GM18502 (cell line): ENCODE results near the gene NUDT15.
"Not testable (repeated sequence)": the region's sequence is repeated elsewhere in the genome, so short reads cannot be mapped to it uniquely, and the experiment has no call there.

Experiments
- ATAC-seq: cut with Tn5 transposase; IDR thresholded peaks from one replicate; pipeline ENCODE4 v1.9.1; 2021; ENCODE audit warnings: mild to moderate bottlenecking; ENCODE audit not compliant: unreplicated experiment, poor library complexity

The NUDT15 gene

GRCh38 chr13:48037346-48038173 is at the start of gene NUDT15:
NUDT15 (plus strand) TSS chr13:48037726; CDS start chr13:48037747, 21 bp downstream.
- peak; percentile 93 for ATAC-seq

GRCh38 chr13:47990427-47990826 is 47.1 kb upstream of the NUDT15 start:
- no peak for ATAC-seq

- ATAC-seq, result no peak
Observed at GRCh38 chr13:47990920-47991466, 46.5 kb upstream of the NUDT15 start.

GRCh38 chr13:47991859-47992258 is 45.7 kb upstream of the NUDT15 start:
- ATAC-seq, result no peak

GRCh38 chr13:47997384-47997783 is 40.1 kb upstream of the NUDT15 start:
- ATAC-seq, result no peak

- ATAC-seq, result no peak
Observed at GRCh38 chr13:47999973-48000372, 37.6 kb upstream of the NUDT15 start.

GRCh38 chr13:48000559-48001113 is 36.9 kb upstream of the NUDT15 start:
- ATAC-seq, result peak; percentile 43

- peak; percentile 99 for ATAC-seq
Observed at GRCh38 chr13:48001114-48001881, 36.2 kb upstream of the NUDT15 start, which contains the start of gene SUCLA2. SUCLA2 (minus strand) TSS chr13:48001273; CDS start chr13:48001269, 4 bp downstream.

GRCh38 chr13:48001999-48002398 is 35.5 kb upstream of the NUDT15 start:
- ATAC-seq, result not testable (repeated sequence)

- no peak for ATAC-seq
Observed at GRCh38 chr13:48004201-48004600, 33.3 kb upstream of the NUDT15 start.

- ATAC-seq, result no peak
Observed at GRCh38 chr13:48006396-48006795, 31.1 kb upstream of the NUDT15 start.

GRCh38 chr13:48009284-48009683 is 28.2 kb upstream of the NUDT15 start:
- ATAC-seq, result no peak

- no peak for ATAC-seq
Observed at GRCh38 chr13:48010698-48011097, 26.8 kb upstream of the NUDT15 start.

GRCh38 chr13:48012668-48013067 is 24.9 kb upstream of the NUDT15 start:
- ATAC-seq, result no peak

GRCh38 chr13:48014359-48014758 is 23.2 kb upstream of the NUDT15 start:
- ATAC-seq, result no peak

GRCh38 chr13:48018637-48019036 is 18.9 kb upstream of the NUDT15 start:
- ATAC-seq, result no peak

- ATAC-seq, result no peak
Observed at GRCh38 chr13:48019796-48020195, 17.7 kb upstream of the NUDT15 start.

- ATAC-seq, result no peak
Observed at GRCh38 chr13:48028066-48028465, 9.5 kb upstream of the NUDT15 start.

GRCh38 chr13:48029859-48030258 is 7.7 kb upstream of the NUDT15 start:
- ATAC-seq, result no peak

GRCh38 chr13:48038761-48039160 is 1.2 kb downstream of the NUDT15 start:
- no peak for ATAC-seq

- no peak for ATAC-seq
Observed at GRCh38 chr13:48040049-48040448, 2.5 kb downstream of the NUDT15 start.
